C4-2B (cell line): Measurements from ENCODE around the gene CDO1.

Source experiments
- ZFX ChIP-seq: fragments of 450-650 bp; IDR thresholded peaks from 2 replicates; pipeline ENCODE4 v1.6.1; 2017
- TF ChIP-seq, protein P1 (sequence below): fragments of 450-650 bp; conservative IDR thresholded peaks from 2 replicates; pipeline ENCODE4 v1.5.1; 2017; ENCODE audit warnings: mild to moderate bottlenecking

- TF ChIP-seq, protein P1, sequence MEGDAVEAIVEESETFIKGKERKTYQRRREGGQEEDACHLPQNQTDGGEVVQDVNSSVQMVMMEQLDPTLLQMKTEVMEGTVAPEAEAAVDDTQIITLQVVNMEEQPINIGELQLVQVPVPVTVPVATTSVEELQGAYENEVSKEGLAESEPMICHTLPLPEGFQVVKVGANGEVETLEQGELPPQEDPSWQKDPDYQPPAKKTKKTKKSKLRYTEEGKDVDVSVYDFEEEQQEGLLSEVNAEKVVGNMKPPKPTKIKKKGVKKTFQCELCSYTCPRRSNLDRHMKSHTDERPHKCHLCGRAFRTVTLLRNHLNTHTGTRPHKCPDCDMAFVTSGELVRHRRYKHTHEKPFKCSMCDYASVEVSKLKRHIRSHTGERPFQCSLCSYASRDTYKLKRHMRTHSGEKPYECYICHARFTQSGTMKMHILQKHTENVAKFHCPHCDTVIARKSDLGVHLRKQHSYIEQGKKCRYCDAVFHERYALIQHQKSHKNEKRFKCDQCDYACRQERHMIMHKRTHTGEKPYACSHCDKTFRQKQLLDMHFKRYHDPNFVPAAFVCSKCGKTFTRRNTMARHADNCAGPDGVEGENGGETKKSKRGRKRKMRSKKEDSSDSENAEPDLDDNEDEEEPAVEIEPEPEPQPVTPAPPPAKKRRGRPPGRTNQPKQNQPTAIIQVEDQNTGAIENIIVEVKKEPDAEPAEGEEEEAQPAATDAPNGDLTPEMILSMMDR, result no peak
- TF ChIP-seq ZFX, result no peak
Measured at GRCh38 chr5:115844321-115844817, 27.9 kb upstream of the CDO1 start.
